Measurements from ENCODE around the gene PMPCB. TPM values are rescaled to one million over a fixed set of nuclear protein-coding genes. Genes with fewer than 3 reads are reported as not detected.

PMPCB gene
- total RNA-seq, 4 donors from 2014 or later, result 20.6 to 64.6 (median 46.3) TPM

- Histone ChIP-seq H3K4me1 (peaks cover 7 to 25% (median 15%) of the 10 kb centered on the region in 4 donors), H3K27me3 (no peaks in the 10 kb centered on the region), H3K27ac (peak overlapping the region; percentile 72 to 89 (median 86)), H3K9me3 (no peaks in the 10 kb centered on the region), H3K36me3 (peaks cover 0 to 33% (median 8%) of the 10 kb centered on the region in 4 donors), H3K4me3 (peak overlapping the region; percentile 32 to 92 (median 71))
- TF ChIP-seq EP300 (IDR thresholded peaks at IDR 0.05; ENCODE audit: low read depth) (no peak), CTCF (IDR thresholded peaks at IDR 0.05) (no peak), POLR2AphosphoS5 (IDR thresholded peaks at IDR 0.05) (no peak), POLR2A (IDR thresholded peaks at IDR 0.05) (no peak)
- intact Hi-C loops (cut with DNase I; ENCODE audit: low total_unique reads), result no loop called here
- no peak for DNase-seq
- WGBS, 2 donors (ENCODE audit: low coverage in 1 of 2), result 0 to 1% methylated on average over 6 to 7 of the region's 7 CpGs
- in situ Hi-C loops (cut with MboI; ENCODE audit: low pct_ligation_motif_present in 1 of 4, low pct_unique_long_range_greater_than_20kb in 1 of 4, low sequenced_read_pairs in 3 of 4), result loop anchor here in 1 of 4 donors (25.0 kb wide), 1 partner anchor 211 kb away; the partner anchor contains the start of gene ARMC10
These were observed 573 bp downstream of the PMPCB start for GRCh38 chr7:103297837-103298179.

- no peak overlapping the region for H3K27ac ChIP-seq
- H3K4me1 ChIP-seq, result peaks cover 7 to 25% (median 15%) of the 10 kb centered on the region in 4 donors
- intact Hi-C loops (cut with DNase I; ENCODE audit: low total_unique reads) (no loop called here), in situ Hi-C loops (cut with MboI; ENCODE audit: low pct_ligation_motif_present in 1 of 4, low pct_unique_long_range_greater_than_20kb in 1 of 4, low sequenced_read_pairs in 3 of 4) (loop anchor here in 1 of 4 donors (25.0 kb wide), 1 partner anchor 212 kb away; the partner anchor contains the start of gene ARMC10)
- WGBS, 2 donors (ENCODE audit: low coverage in 1 of 2), result 92 to 93% methylated on average over 6 of the region's 6 CpGs
- H3K36me3 ChIP-seq, result peaks cover 0 to 50% (median 14%) of the 10 kb centered on the region in 4 donors
- H3K9me3 ChIP-seq, result no peaks in the 10 kb centered on the region
- TF ChIP-seq POLR2AphosphoS5 (IDR thresholded peaks at IDR 0.05) (no peak), EP300 (IDR thresholded peaks at IDR 0.05; ENCODE audit: low read depth) (no peak), CTCF (IDR thresholded peaks at IDR 0.05) (no peak), POLR2A (IDR thresholded peaks at IDR 0.05) (no peak)
- H3K27me3 ChIP-seq, result no peaks in the 10 kb centered on the region
- no peak for DNase-seq
- no peak overlapping the region for H3K4me3 ChIP-seq
These were observed 2.4 kb downstream of the PMPCB start for GRCh38 chr7:103299660-103300059.

- DNase-seq, result no peak
- in situ Hi-C loops (cut with MboI; ENCODE audit: low pct_ligation_motif_present in 1 of 4, low pct_unique_long_range_greater_than_20kb in 1 of 4, low sequenced_read_pairs in 3 of 4) (no loop called here), intact Hi-C loops (cut with DNase I; ENCODE audit: low total_unique reads) (no loop called here)
- TF ChIP-seq POLR2AphosphoS5 (IDR thresholded peaks at IDR 0.05) (no peak), EP300 (IDR thresholded peaks at IDR 0.05; ENCODE audit: low read depth) (no peak), POLR2A (IDR thresholded peaks at IDR 0.05) (no peak), CTCF (IDR thresholded peaks at IDR 0.05) (no peak)
- Histone ChIP-seq H3K27me3 (no peaks in the 10 kb centered on the region), H3K36me3 (peaks cover 0 to 65% (median 21%) of the 10 kb centered on the region in 4 donors), H3K4me3 (no peak overlapping the region), H3K9me3 (no peaks in the 10 kb centered on the region), H3K4me1 (peaks cover 7 to 24% (median 15%) of the 10 kb centered on the region in 4 donors), H3K27ac (no peak overlapping the region)
- 60 to 87% methylated on average over 2 of the region's 2 CpGs for WGBS, 2 donors (ENCODE audit: low coverage in 1 of 2)
These were observed 4.2 kb downstream of the PMPCB start for GRCh38 chr7:103301441-103301840.

GRCh38 chr7:103307503-103308231 is 10.4 kb downstream of the PMPCB start:
- intact Hi-C loops (cut with DNase I; ENCODE audit: low total_unique reads), result no loop called here
- 59 to 72% methylated on average over 3 of the region's 3 CpGs for WGBS, 2 donors (ENCODE audit: low coverage in 1 of 2)
- no peak for DNase-seq

More at GRCh38 chr7:103307503-103308231, 10.4 kb downstream of the PMPCB start:
- Histone ChIP-seq H3K4me3 (no peak overlapping the region), H3K9me3 (no peaks in the 10 kb centered on the region), H3K27ac (no peak overlapping the region), H3K27me3 (no peaks in the 10 kb centered on the region), H3K36me3 (peaks cover 0 to 90% (median 43%) of the 10 kb centered on the region in 4 donors), H3K4me1 (no peaks in the 10 kb centered on the region)
- in situ Hi-C loops (cut with MboI; ENCODE audit: low pct_ligation_motif_present in 1 of 4, low pct_unique_long_range_greater_than_20kb in 1 of 4, low sequenced_read_pairs in 3 of 4), result no loop called here
- no peak for TF ChIP-seq POLR2AphosphoS5 (IDR thresholded peaks at IDR 0.05)
- no peak for TF ChIP-seq POLR2A (IDR thresholded peaks at IDR 0.05)
- TF ChIP-seq EP300 (IDR thresholded peaks at IDR 0.05; ENCODE audit: low read depth), result no peak
- no peak for TF ChIP-seq CTCF (IDR thresholded peaks at IDR 0.05)

All from transverse colon (tissue), 4 donors.